Activated naive CD4-positive, alpha-beta T cell treated with anti-CD3 and anti-CD28 coated beads, Interleukin-2, amount 10 ng/mL, durations not matched to agents 7 days and 5 days (primary cell): ENCODE results near the gene KRTAP5-7.
"Not testable (repeated sequence)": the region's sequence is repeated elsewhere in the genome, so short reads cannot be mapped to it uniquely, and the experiment has no call there.

Source experiments
- CTCF ChIA-PET: fragments of 350-600 bp; sonication (Branson Sonifier 250); formaldehyde crosslinking; loops from one replicate; lab custom pipeline; 2021; ENCODE audit warnings: antibody characterized with exemption; lab: Charles Lee
- DNase-seq: peaks from one replicate; pipeline ENCODE4 v3.0.0-alpha.2; 2020
- H3K27ac Mint-ChIP-seq: one replicate; pipeline ENCODE4 v1.8.0; 2021; ENCODE audit warnings: mild to moderate bottlenecking, moderate library complexity, mixed read lengths
- H3K27me3 Mint-ChIP-seq: one replicate; pipeline ENCODE4 v1.8.0; 2021; ENCODE audit warnings: mild to moderate bottlenecking, mixed read lengths
- H3K36me3 Mint-ChIP-seq: one replicate; pipeline ENCODE4 v1.8.0; 2021; ENCODE audit warnings: mixed read lengths
- H3K4me1 Mint-ChIP-seq: one replicate; pipeline ENCODE4 v1.8.0; 2021; ENCODE audit warnings: mixed read lengths
- H3K4me3 Mint-ChIP-seq: one replicate; pipeline ENCODE4 v1.8.0; 2021; ENCODE audit warnings: mild to moderate bottlenecking, moderate library complexity, mixed read lengths
- H3K9me3 Mint-ChIP-seq: one replicate; pipeline ENCODE4 v1.8.0; 2021; ENCODE audit warnings: mixed read lengths

KRTAP5-7 gene

GRCh38 chr11:71568704-71569349, 41.8 kb downstream of the KRTAP5-7 start:
- H3K9me3 Mint-ChIP-seq: no peaks in the 10 kb centered on the region
- CTCF ChIA-PET: no interaction called here
- DNase-seq: no peak
- peaks cover 20% of the 10 kb centered on the region for H3K27me3 Mint-ChIP-seq
- H3K4me3 Mint-ChIP-seq: no peak overlapping the region
- H3K36me3 Mint-ChIP-seq: no peaks in the 10 kb centered on the region
- H3K27ac Mint-ChIP-seq: no peak overlapping the region
- no peaks in the 10 kb centered on the region for H3K4me1 Mint-ChIP-seq

GRCh38 chr11:71571101-71571850, 44.2 kb downstream of the KRTAP5-7 start:
- H3K27me3 Mint-ChIP-seq, H3K36me3 Mint-ChIP-seq, CTCF ChIA-PET, DNase-seq, H3K4me1 Mint-ChIP-seq, H3K27ac Mint-ChIP-seq, H3K9me3 Mint-ChIP-seq, H3K4me3 Mint-ChIP-seq: not testable (repeated sequence)

GRCh38 chr11:71572811-71573210, 45.7 kb downstream of the KRTAP5-7 start:
- Mint-ChIP-seq H3K27me3 (peaks cover 4% of the 10 kb centered on the region), H3K36me3 (no peaks in the 10 kb centered on the region), H3K4me1 (no peaks in the 10 kb centered on the region), H3K9me3 (no peaks in the 10 kb centered on the region), H3K27ac (no peak overlapping the region), H3K4me3 (no peak overlapping the region)
- DNase-seq: no peak
- CTCF ChIA-PET: no interaction called here

GRCh38 chr11:71574418-71574817, 47.4 kb downstream of the KRTAP5-7 start:
- Mint-ChIP-seq H3K27me3 (no peaks in the 10 kb centered on the region), H3K36me3 (no peaks in the 10 kb centered on the region), H3K27ac (no peak overlapping the region), H3K4me1 (no peaks in the 10 kb centered on the region), H3K9me3 (no peaks in the 10 kb centered on the region), H3K4me3 (no peak overlapping the region)
- CTCF ChIA-PET: interaction anchor here (1.4 kb wide), 1 partner anchor 8 kb away, joined by 3 read pairs; no protein-coding TSS in a partner anchor
- no peak for DNase-seq

GRCh38 chr11:71575723-71576424, 48.8 kb downstream of the KRTAP5-7 start:
- CTCF ChIA-PET: no interaction called here
- no peak for DNase-seq
- Mint-ChIP-seq H3K27me3 (peaks cover 11% of the 10 kb centered on the region), H3K4me3 (no peak overlapping the region), H3K27ac (no peak overlapping the region), H3K36me3 (no peaks in the 10 kb centered on the region), H3K4me1 (peaks cover 2% of the 10 kb centered on the region), H3K9me3 (no peaks in the 10 kb centered on the region)

GRCh38 chr11:71576688-71577465, 49.8 kb downstream of the KRTAP5-7 start:
- H3K4me1 Mint-ChIP-seq, DNase-seq, CTCF ChIA-PET, H3K9me3 Mint-ChIP-seq, H3K4me3 Mint-ChIP-seq, H3K36me3 Mint-ChIP-seq, H3K27ac Mint-ChIP-seq: not testable (repeated sequence)
- peaks cover 20% of the 10 kb centered on the region for H3K27me3 Mint-ChIP-seq

- no peak for DNase-seq
- no peak overlapping the region for H3K4me3 Mint-ChIP-seq
- peaks cover 2% of the 10 kb centered on the region for H3K4me1 Mint-ChIP-seq
- CTCF ChIA-PET: no interaction called here
- no peak overlapping the region for H3K27ac Mint-ChIP-seq
- no peaks in the 10 kb centered on the region for H3K9me3 Mint-ChIP-seq
- H3K36me3 Mint-ChIP-seq: no peaks in the 10 kb centered on the region
- H3K27me3 Mint-ChIP-seq: peaks cover 26% of the 10 kb centered on the region
Measured at GRCh38 chr11:71577469-71578004, 50.5 kb downstream of the KRTAP5-7 start.
